ENCODE data around the gene RBKS.

The RBKS gene

DNA sequence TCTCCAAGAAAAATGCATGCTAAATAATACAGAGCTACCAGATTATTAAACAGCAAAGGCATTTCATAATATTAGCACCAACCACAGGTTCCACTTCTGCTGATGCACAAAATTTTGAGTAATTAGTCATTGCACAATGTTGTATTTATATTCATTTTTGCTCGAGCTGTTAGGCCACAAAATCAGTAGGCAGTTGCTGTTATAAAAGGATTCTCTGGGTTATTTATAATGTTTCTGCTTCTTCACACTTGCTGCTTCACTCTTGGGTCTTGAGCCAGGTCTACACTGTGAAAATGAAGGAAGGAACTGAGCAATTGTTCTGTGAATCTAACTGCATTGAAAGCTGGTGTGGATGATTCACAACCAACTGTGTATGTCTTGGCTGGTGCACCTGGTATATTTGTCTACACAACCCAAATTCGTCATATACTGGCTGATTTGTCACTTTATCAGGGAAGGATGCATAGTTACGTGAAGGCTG is 80.4 kb downstream of the RBKS start:
- Histone ChIP-seq H3K27me3 (ENCODE audit: control insufficient read depth, insufficient read depth, low read length) (no peaks in the 10 kb centered on the region; the same call in 1 of the 2 replicates), H3K4me1 (ENCODE audit: control insufficient read depth, insufficient read depth, low read length) (no peaks in the 10 kb centered on the region), H3K9me3 (ENCODE audit: control insufficient read depth, insufficient read depth, low read depth, low read length) (no peaks in the 10 kb centered on the region), H3K9ac (ENCODE audit: low read length) (no peak overlapping the region), H3K36me3 (ENCODE audit: control insufficient read depth, insufficient read depth, low read length) (no peaks in the 10 kb centered on the region), H3K4me3 (ENCODE audit: low read depth, low read length) (no peak overlapping the region), H3K27ac (ENCODE audit: low read depth, low read length) (no peak overlapping the region)

GRCh38 chr2:27808984-27809383 is 81.2 kb downstream of the RBKS start:
- Histone ChIP-seq H3K27me3 (ENCODE audit: control insufficient read depth, insufficient read depth, low read length) (no peaks in the 10 kb centered on the region), H3K9ac (ENCODE audit: low read length) (no peak overlapping the region), H3K36me3 (ENCODE audit: control insufficient read depth, insufficient read depth, low read length) (no peaks in the 10 kb centered on the region), H3K27ac (ENCODE audit: low read depth, low read length) (no peak overlapping the region), H3K9me3 (ENCODE audit: control insufficient read depth, insufficient read depth, low read depth, low read length) (no peaks in the 10 kb centered on the region), H3K4me1 (ENCODE audit: control insufficient read depth, insufficient read depth, low read length) (no peaks in the 10 kb centered on the region), H3K4me3 (ENCODE audit: low read depth, low read length) (no peak overlapping the region)

GRCh38 chr2:27808418-27808817 is 81.8 kb downstream of the RBKS start:
- Histone ChIP-seq H3K27ac (ENCODE audit: low read depth, low read length) (no peak overlapping the region), H3K4me1 (ENCODE audit: control insufficient read depth, insufficient read depth, low read length) (no peaks in the 10 kb centered on the region), H3K27me3 (ENCODE audit: control insufficient read depth, insufficient read depth, low read length) (no peaks in the 10 kb centered on the region), H3K36me3 (ENCODE audit: control insufficient read depth, insufficient read depth, low read length) (no peaks in the 10 kb centered on the region), H3K4me3 (ENCODE audit: low read depth, low read length) (no peak overlapping the region), H3K9me3 (ENCODE audit: control insufficient read depth, insufficient read depth, low read depth, low read length) (no peaks in the 10 kb centered on the region), H3K9ac (ENCODE audit: low read length) (no peak overlapping the region)

DNA sequence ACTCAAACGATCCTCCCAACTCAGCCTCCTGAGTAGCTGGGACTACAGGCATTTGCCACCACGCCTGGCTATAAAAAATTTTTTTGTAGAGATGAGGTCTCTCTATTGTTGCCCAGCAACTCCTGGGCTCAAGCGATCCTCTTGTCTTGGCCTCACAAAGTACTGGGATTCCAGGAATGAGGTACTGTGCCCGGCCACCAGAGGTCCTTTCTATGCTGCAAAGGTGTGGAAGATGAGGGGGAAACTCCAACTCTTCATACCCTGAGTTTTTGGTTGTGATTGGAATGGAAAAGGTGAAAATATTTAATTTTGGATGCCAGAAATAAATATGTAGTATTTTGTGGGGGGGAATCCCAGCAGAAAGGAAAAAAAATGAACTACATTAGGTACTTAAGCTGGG is 82.7 kb downstream of the RBKS start:
- Histone ChIP-seq H3K27ac (ENCODE audit: low read depth, low read length) (no peak overlapping the region), H3K9me3 (ENCODE audit: control insufficient read depth, insufficient read depth, low read depth, low read length) (no peaks in the 10 kb centered on the region), H3K9ac (ENCODE audit: low read length) (no peak overlapping the region), H3K4me3 (ENCODE audit: low read depth, low read length) (no peak overlapping the region), H3K36me3 (ENCODE audit: control insufficient read depth, insufficient read depth, low read length) (no peaks in the 10 kb centered on the region), H3K4me1 (ENCODE audit: control insufficient read depth, insufficient read depth, low read length) (no peaks in the 10 kb centered on the region), H3K27me3 (ENCODE audit: control insufficient read depth, insufficient read depth, low read length) (no peaks in the 10 kb centered on the region)

GRCh38 chr2:27806311-27807059 is 83.7 kb downstream of the RBKS start:
- no peaks in the 10 kb centered on the region for H3K9me3 ChIP-seq (ENCODE audit: control insufficient read depth, insufficient read depth, low read depth, low read length)
- H3K27me3 ChIP-seq (ENCODE audit: control insufficient read depth, insufficient read depth, low read length): no peaks in the 10 kb centered on the region
- no peaks in the 10 kb centered on the region for H3K36me3 ChIP-seq (ENCODE audit: control insufficient read depth, insufficient read depth, low read length)
- no peak overlapping the region for H3K4me3 ChIP-seq (ENCODE audit: low read depth, low read length)
- no peaks in the 10 kb centered on the region for H3K4me1 ChIP-seq (ENCODE audit: control insufficient read depth, insufficient read depth, low read length)
- no peak overlapping the region for H3K9ac ChIP-seq (ENCODE audit: low read length)
- H3K27ac ChIP-seq (ENCODE audit: low read depth, low read length): no peak overlapping the region

GRCh38 chr2:27805180-27805579 is 85.0 kb downstream of the RBKS start:
- Histone ChIP-seq H3K27me3 (ENCODE audit: control insufficient read depth, insufficient read depth, low read length) (no peaks in the 10 kb centered on the region), H3K4me1 (ENCODE audit: control insufficient read depth, insufficient read depth, low read length) (no peaks in the 10 kb centered on the region), H3K4me3 (ENCODE audit: low read depth, low read length) (no peak overlapping the region), H3K9me3 (ENCODE audit: control insufficient read depth, insufficient read depth, low read depth, low read length) (no peaks in the 10 kb centered on the region), H3K36me3 (ENCODE audit: control insufficient read depth, insufficient read depth, low read length) (no peaks in the 10 kb centered on the region), H3K27ac (ENCODE audit: low read depth, low read length) (no peak overlapping the region), H3K9ac (ENCODE audit: low read length) (no peak overlapping the region)

- H3K4me1 ChIP-seq (ENCODE audit: control insufficient read depth, insufficient read depth, low read length): peaks cover 6% of the 10 kb centered on the region; the same call in 1 of the 2 replicates
- no peak overlapping the region for H3K9ac ChIP-seq (ENCODE audit: low read length)
- H3K36me3 ChIP-seq (ENCODE audit: control insufficient read depth, insufficient read depth, low read length): no peaks in the 10 kb centered on the region
- no peak overlapping the region for H3K27ac ChIP-seq (ENCODE audit: low read depth, low read length)
- no peak overlapping the region for H3K4me3 ChIP-seq (ENCODE audit: low read depth, low read length)
- H3K9me3 ChIP-seq (ENCODE audit: control insufficient read depth, insufficient read depth, low read depth, low read length): no peaks in the 10 kb centered on the region
- no peaks in the 10 kb centered on the region for H3K27me3 ChIP-seq (ENCODE audit: control insufficient read depth, insufficient read depth, low read length)
Observed at GRCh38 chr2:27804146-27804545, 86.0 kb downstream of the RBKS start.

- H3K9ac ChIP-seq (ENCODE audit: low read length): no peak overlapping the region
- no peak overlapping the region for H3K4me3 ChIP-seq (ENCODE audit: low read depth, low read length)
- no peaks in the 10 kb centered on the region for H3K27me3 ChIP-seq (ENCODE audit: control insufficient read depth, insufficient read depth, low read length)
- H3K36me3 ChIP-seq (ENCODE audit: control insufficient read depth, insufficient read depth, low read length): no peaks in the 10 kb centered on the region
- no peaks in the 10 kb centered on the region for H3K9me3 ChIP-seq (ENCODE audit: control insufficient read depth, insufficient read depth, low read depth, low read length)
- H3K27ac ChIP-seq (ENCODE audit: low read depth, low read length): no peak overlapping the region
- peaks cover 10% of the 10 kb centered on the region; the same call in 1 of the 2 replicates for H3K4me1 ChIP-seq (ENCODE audit: control insufficient read depth, insufficient read depth, low read length)
Observed at GRCh38 chr2:27803046-27803445, 87.1 kb downstream of the RBKS start.

GRCh38 chr2:27802547-27802946 is 87.6 kb downstream of the RBKS start:
- Histone ChIP-seq H3K27me3 (ENCODE audit: control insufficient read depth, insufficient read depth, low read length) (no peaks in the 10 kb centered on the region), H3K9me3 (ENCODE audit: control insufficient read depth, insufficient read depth, low read depth, low read length) (no peaks in the 10 kb centered on the region), H3K9ac (ENCODE audit: low read length) (no peak overlapping the region), H3K4me3 (ENCODE audit: low read depth, low read length) (no peak overlapping the region), H3K4me1 (ENCODE audit: control insufficient read depth, insufficient read depth, low read length) (peaks cover 10% of the 10 kb centered on the region; the same call in 1 of the 2 replicates), H3K27ac (ENCODE audit: low read depth, low read length) (no peak overlapping the region), H3K36me3 (ENCODE audit: control insufficient read depth, insufficient read depth, low read length) (no peaks in the 10 kb centered on the region)

GRCh38 chr2:27800856-27801255 is 89.3 kb downstream of the RBKS start:
- Histone ChIP-seq H3K27me3 (ENCODE audit: control insufficient read depth, insufficient read depth, low read length) (no peaks in the 10 kb centered on the region), H3K9ac (ENCODE audit: low read length) (no peak overlapping the region), H3K4me1 (ENCODE audit: control insufficient read depth, insufficient read depth, low read length) (peaks cover 10% of the 10 kb centered on the region; the same call in 1 of the 2 replicates), H3K27ac (ENCODE audit: low read depth, low read length) (no peak overlapping the region), H3K36me3 (ENCODE audit: control insufficient read depth, insufficient read depth, low read length) (no peaks in the 10 kb centered on the region), H3K9me3 (ENCODE audit: control insufficient read depth, insufficient read depth, low read depth, low read length) (no peaks in the 10 kb centered on the region), H3K4me3 (ENCODE audit: low read depth, low read length) (no peak overlapping the region)

GRCh38 chr2:27799646-27800010 is 90.6 kb downstream of the RBKS start:
- peak overlapping the region; percentile 44; the same call in 1 of the 2 replicates for H3K27ac ChIP-seq (ENCODE audit: low read depth, low read length)
- peak overlapping the region; percentile 49 for H3K9ac ChIP-seq (ENCODE audit: low read length)
- H3K36me3 ChIP-seq (ENCODE audit: control insufficient read depth, insufficient read depth, low read length): no peaks in the 10 kb centered on the region
- H3K4me3 ChIP-seq (ENCODE audit: low read depth, low read length): no peak overlapping the region
- no peaks in the 10 kb centered on the region for H3K27me3 ChIP-seq (ENCODE audit: control insufficient read depth, insufficient read depth, low read length)
- peaks cover 10% of the 10 kb centered on the region; the same call in 1 of the 2 replicates for H3K4me1 ChIP-seq (ENCODE audit: control insufficient read depth, insufficient read depth, low read length)
- H3K9me3 ChIP-seq (ENCODE audit: control insufficient read depth, insufficient read depth, low read depth, low read length): no peaks in the 10 kb centered on the region
